Measurements from ENCODE around the gene KAZALD1.

DNA sequence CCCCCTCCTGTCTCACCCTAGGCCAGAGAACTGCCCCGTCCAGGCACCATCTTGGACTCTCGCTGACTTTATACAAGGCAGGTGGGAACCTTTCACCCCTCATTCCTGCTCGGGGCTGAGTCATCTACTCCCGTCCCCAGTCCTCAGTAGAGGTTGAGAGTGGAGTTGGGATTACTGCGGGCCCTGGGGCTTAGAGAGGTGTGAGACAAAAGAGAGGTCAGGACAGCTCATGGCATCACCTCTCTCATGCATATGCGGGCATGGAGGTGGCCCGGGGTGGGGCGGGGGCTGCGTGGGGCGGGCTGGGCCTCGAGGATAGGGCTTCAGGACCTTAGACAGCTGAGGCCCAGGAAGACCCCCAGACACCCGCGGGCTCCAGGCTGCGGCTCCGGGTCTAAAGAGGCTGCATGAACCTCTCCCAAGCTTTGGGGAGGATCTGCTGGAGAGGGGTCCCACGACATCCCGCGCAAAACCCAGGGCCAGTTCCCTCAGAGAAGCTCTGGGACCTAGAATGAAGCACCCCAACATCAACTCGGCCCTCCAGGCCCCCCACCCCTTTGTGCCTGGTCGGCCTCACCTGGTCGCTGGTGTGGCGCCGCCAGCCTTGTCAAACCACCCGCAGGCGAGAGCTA lies 31.2 kb upstream of the KAZALD1 start:
- TF ChIP-seq, protein P1, sequence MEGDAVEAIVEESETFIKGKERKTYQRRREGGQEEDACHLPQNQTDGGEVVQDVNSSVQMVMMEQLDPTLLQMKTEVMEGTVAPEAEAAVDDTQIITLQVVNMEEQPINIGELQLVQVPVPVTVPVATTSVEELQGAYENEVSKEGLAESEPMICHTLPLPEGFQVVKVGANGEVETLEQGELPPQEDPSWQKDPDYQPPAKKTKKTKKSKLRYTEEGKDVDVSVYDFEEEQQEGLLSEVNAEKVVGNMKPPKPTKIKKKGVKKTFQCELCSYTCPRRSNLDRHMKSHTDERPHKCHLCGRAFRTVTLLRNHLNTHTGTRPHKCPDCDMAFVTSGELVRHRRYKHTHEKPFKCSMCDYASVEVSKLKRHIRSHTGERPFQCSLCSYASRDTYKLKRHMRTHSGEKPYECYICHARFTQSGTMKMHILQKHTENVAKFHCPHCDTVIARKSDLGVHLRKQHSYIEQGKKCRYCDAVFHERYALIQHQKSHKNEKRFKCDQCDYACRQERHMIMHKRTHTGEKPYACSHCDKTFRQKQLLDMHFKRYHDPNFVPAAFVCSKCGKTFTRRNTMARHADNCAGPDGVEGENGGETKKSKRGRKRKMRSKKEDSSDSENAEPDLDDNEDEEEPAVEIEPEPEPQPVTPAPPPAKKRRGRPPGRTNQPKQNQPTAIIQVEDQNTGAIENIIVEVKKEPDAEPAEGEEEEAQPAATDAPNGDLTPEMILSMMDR (IDR thresholded peaks at IDR 0.05), result no peak
- no peak for TF ChIP-seq POLR2A (IDR thresholded peaks at IDR 0.05)
